Endothelial cell of umbilical vein (primary cell): Measurements from ENCODE around the gene INTU. TPM values are rescaled to one million over a fixed set of nuclear protein-coding genes. Genes with fewer than 3 reads are reported as not detected.

Experiments
- BruUV-seq: library from RNA; stranded (reverse); fragments of 400-500 nt; replicated peaks from 2 replicates; lab custom pipeline; 2021; lab: Mats Ljungman, UMichigan
- CTCF ChIA-PET: fragments of 300-600, 350-600 bp; sonication (Branson Sonifier 250); formaldehyde crosslinking; loops from one replicate; lab custom pipeline; 2021; ENCODE audit warnings: antibody characterized with exemption, inconsistent platforms; lab: Charles Lee
- POLR2A ChIA-PET: fragments of 300-600, 350-600 bp; sonication (Branson Sonifier 250); formaldehyde crosslinking; loops from one replicate; lab custom pipeline; 2021; ENCODE audit warnings: antibody characterized with exemption, inconsistent platforms; lab: Charles Lee
- DNase-seq: peaks from one replicate; pipeline ENCODE4 v3.0.0-alpha.2; 2011; ENCODE audit warnings: low read depth, low spot score
- FAIRE-seq: peaks from 2 replicates; lab custom pipeline; 2011; peaks lifted over from hg19 to GRCh38; lab: Jason Lieb, UNC
- H2AFZ ChIP-seq: 2 replicates; pipeline ENCODE4 v1.6.0; 2012; ENCODE audit warnings: low read depth, low read length, control low read depth, inconsistent platforms
- H3K27ac ChIP-seq: 2 replicates; pipeline ENCODE4 v1.5.1; 2011; ENCODE audit warnings: low read depth, mild to moderate bottlenecking, control low read depth, low read length, moderate library complexity; ENCODE audit not compliant: insufficient read depth
- H3K27me3 ChIP-seq, 2 experiments: 2 replicates each; pipeline versions ENCODE4 v1.6.0 to v1.6.1; 2011; ENCODE audit warnings: low read length in 2 of 2, mixed read lengths in 1 of 2; ENCODE audit not compliant: control insufficient read depth in 2 of 2, insufficient read depth in 2 of 2
- H3K36me3 ChIP-seq, 2 experiments: 2 replicates in 1 of 2; 3 replicates in 1 of 2; pipeline ENCODE4 v1.5.1; 2011; ENCODE audit warnings: low read length in 2 of 2, mild to moderate bottlenecking in 1 of 2, moderate library complexity in 1 of 2; ENCODE audit not compliant: control insufficient read depth in 2 of 2, insufficient read depth in 2 of 2; ENCODE audit errors: extremely low read depth in 1 of 2
- H3K4me1 ChIP-seq: 3 replicates; pipeline ENCODE4 v1.5.1; 2011; ENCODE audit warnings: mild to moderate bottlenecking, low read length; ENCODE audit not compliant: control insufficient read depth, insufficient read depth; ENCODE audit errors: extremely low read depth
- H3K4me2 ChIP-seq: 2 replicates; pipeline ENCODE4 v1.6.1; 2011; ENCODE audit warnings: low read length, control low read depth, mixed read lengths; ENCODE audit not compliant: insufficient read depth
- H3K4me3 ChIP-seq, 3 experiments: fragments of 200-600 bp in 1 of 3; sonication (generic), shearing (Covaris generic) in 1 of 3; replicated peaks in 1 of 3; 2 replicates each; pipeline ENCODE4 v1.5.1; 2011 to 2016; ENCODE audit warnings: control low read depth in 3 of 3, low read length in 3 of 3, mild to moderate bottlenecking in 2 of 3, inconsistent platforms in 1 of 3, low read depth in 1 of 3, moderate library complexity in 1 of 3; ENCODE audit not compliant: insufficient read depth in 1 of 3
- H3K79me2 ChIP-seq: 2 replicates; pipeline ENCODE4 v1.6.0; 2012; ENCODE audit warnings: low read length, inconsistent platforms; ENCODE audit not compliant: control insufficient read depth, insufficient read depth
- H3K9ac ChIP-seq: replicated peaks from 2 replicates; pipeline ENCODE3; 2011; ENCODE audit warnings: low read length, control low read depth; ENCODE audit not compliant: insufficient read depth; ENCODE audit errors: extremely low read depth
- H3K9me1 ChIP-seq: replicated peaks from 3 replicates; pipeline ENCODE4 v1.6.0; 2011; ENCODE audit warnings: mild to moderate bottlenecking, low read length; ENCODE audit not compliant: control insufficient read depth, insufficient read depth; ENCODE audit errors: extremely low read depth
- H3K9me3 ChIP-seq: replicated peaks from 2 replicates; pipeline ENCODE4 v1.5.1; 2012; ENCODE audit warnings: low read length, inconsistent platforms; ENCODE audit not compliant: control insufficient read depth, insufficient read depth
- H4K20me1 ChIP-seq: replicated peaks from 2 replicates; pipeline ENCODE3; 2011; ENCODE audit warnings: mild to moderate bottlenecking, low read length; ENCODE audit not compliant: control insufficient read depth, insufficient read depth; ENCODE audit errors: extremely low read depth
- FOS ChIP-seq: IDR thresholded peaks from 2 replicates; pipeline ENCODE4 v1.6.1; 2011; ENCODE audit warnings: mild to moderate bottlenecking, low read length, moderate library complexity, borderline replicate concordance; ENCODE audit not compliant: insufficient read depth
- GATA2 ChIP-seq: IDR thresholded peaks from 2 replicates; pipeline ENCODE4 v1.7.0; 2011; ENCODE audit warnings: low read depth, mild to moderate bottlenecking, moderate library complexity, mixed read lengths, low read length; ENCODE audit not compliant: insufficient read length, insufficient read depth
- JUN ChIP-seq: IDR thresholded peaks from 2 replicates; pipeline ENCODE4 v1.6.1; 2011; ENCODE audit warnings: borderline replicate concordance, low read depth; ENCODE audit not compliant: insufficient read length, insufficient read depth
- MYC ChIP-seq: IDR thresholded peaks from one replicate; pipeline ENCODE4 v1.6.1; 2011; ENCODE audit warnings: mild to moderate bottlenecking, low read depth, low read length
- POLR2AphosphoS5 ChIP-seq: IDR thresholded peaks from 2 replicates; pipeline ENCODE4 v1.6.1; 2012; ENCODE audit warnings: low read depth, mild to moderate bottlenecking, control low read depth, low read length, moderate library complexity; ENCODE audit not compliant: insufficient read depth
- dilution Hi-C: fragments of 300-500 bp; cut with MboI; formaldehyde crosslinking; loops from one replicate; pipeline ENCODE4 v1.15.0; 2019; ENCODE audit warnings: low sequenced_read_pairs; ENCODE audit not compliant: extremely low pct_ligation_motif_present
- intact Hi-C: fragments of 100-400 bp; cut with micrococcal nuclease; formaldehyde crosslinking; loops from one replicate; pipeline ENCODE4 v1.10.0; 2022
- polyA plus RNA-seq, 4 experiments: library from polyadenylated mRNA; depleted of rRNA in 3 of 4; stranded (reverse) in 3 of 4; unstranded in 1 of 4; fragments of >200 nt; gene quantifications; 2 replicates each; pipeline versions ENCODE4 v1.2.1 to v1.2.3, GENCODE V29; 2011 to 2012; ENCODE audit warnings: missing spikeins in 1 of 4
- total RNA-seq: library from RNA; stranded (reverse); gene quantifications from 2 replicates; pipeline ENCODE4 v1.2.3, GENCODE V29; 2021
- TF ChIP-seq, protein P1 (sequence below): IDR thresholded peaks from 2 replicates; pipeline ENCODE4 v1.6.1; 2011; ENCODE audit not compliant: insufficient read depth, insufficient read length

The INTU gene
- total and polyA plus RNA-seq, 2 donors (not counting 3 experiments of a cell fraction or from before 2014, with no cell fraction given) = 1.4 to 5.4 TPM

DNA sequence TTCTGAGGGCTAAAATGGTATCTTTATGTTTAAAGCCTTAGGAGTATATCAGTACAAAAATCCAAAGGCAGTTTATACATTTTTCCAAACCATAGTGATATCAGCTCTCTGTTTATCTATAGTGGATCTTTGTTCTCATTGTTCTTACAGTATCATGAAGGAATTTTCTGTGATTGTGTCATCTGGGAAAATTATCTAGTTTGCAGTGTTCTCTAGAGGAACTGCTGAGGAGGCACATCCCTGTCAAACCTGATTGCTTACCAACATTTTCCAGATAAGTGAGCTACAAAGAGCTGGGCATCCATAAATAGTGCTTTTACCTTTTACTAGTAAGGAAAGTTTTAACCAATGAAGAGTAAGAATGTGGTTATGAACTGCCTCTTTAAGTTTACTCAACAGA is 52.5 kb downstream of the INTU start:
- TF ChIP-seq GATA2 (peak; percentile 50), MYC (no peak), FOS (no peak), POLR2AphosphoS5 (no peak)
- TF ChIP-seq, protein P1, sequence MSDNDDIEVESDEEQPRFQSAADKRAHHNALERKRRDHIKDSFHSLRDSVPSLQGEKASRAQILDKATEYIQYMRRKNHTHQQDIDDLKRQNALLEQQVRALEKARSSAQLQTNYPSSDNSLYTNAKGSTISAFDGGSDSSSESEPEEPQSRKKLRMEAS = no peak
- H3K4me1 ChIP-seq = peaks cover 18% of the 10 kb centered on the region
- H3K4me2 ChIP-seq = peak overlapping the region; percentile 11
- no peaks in the 10 kb centered on the region for H3K9me3 ChIP-seq
- H3K79me2 ChIP-seq = no peaks in the 10 kb centered on the region
- dilution Hi-C loops (no loop called here), intact Hi-C loops (no loop called here)
- no TSS peak for BruUV-seq
- no peak overlapping the region for H3K27ac ChIP-seq
- no peaks in the 10 kb centered on the region for H3K36me3 ChIP-seq
- CTCF ChIA-PET = interaction anchor here (1.2 to 2.8 kb wide), 4 partner anchors 48 to 84 kb away, joined by 3 to 18 read pairs (median 8); partner anchors contain the start of gene INTU
- H2AFZ ChIP-seq = no peak overlapping the region
- H3K27me3 ChIP-seq = no peaks in the 10 kb centered on the region
- H3K9me1 ChIP-seq = no peaks in the 10 kb centered on the region
- H3K4me3 ChIP-seq = no peak overlapping the region
- no peaks in the 10 kb centered on the region for H4K20me1 ChIP-seq
- no peak for FAIRE-seq
- POLR2A ChIA-PET = no interaction called here
- no peak overlapping the region for H3K9ac ChIP-seq
- peak; percentile 17 for DNase-seq

DNA sequence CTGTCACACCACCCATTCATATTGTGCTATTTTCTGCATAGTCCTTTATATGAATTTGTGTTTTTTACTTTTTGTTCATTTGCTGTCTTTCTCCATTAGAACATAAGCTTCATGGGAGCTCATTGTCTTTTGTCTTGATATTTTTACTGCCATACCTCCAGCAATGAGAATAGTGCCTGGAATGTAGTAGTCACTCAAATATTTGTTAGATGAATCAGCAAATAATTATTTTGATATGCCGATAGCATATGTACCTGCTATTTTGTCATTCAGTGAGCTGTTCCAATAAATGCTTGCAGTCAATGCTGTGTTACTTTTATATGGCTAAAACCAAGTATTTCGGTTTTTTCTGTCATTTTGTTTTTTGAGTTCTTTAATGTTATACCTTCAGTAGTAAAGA is 53.9 kb downstream of the INTU start:
- TF ChIP-seq, protein P1 = no peak
- TF ChIP-seq POLR2AphosphoS5 (no peak), GATA2 (peak; percentile 48), MYC (no peak), FOS (peak; percentile 72), JUN (peak; percentile 71)
- no TSS peak for BruUV-seq
- intact Hi-C loops (no loop called here), dilution Hi-C loops (no loop called here)
- H3K4me1 ChIP-seq = peaks cover 18% of the 10 kb centered on the region
- no peaks in the 10 kb centered on the region for H4K20me1 ChIP-seq
- H3K4me2 ChIP-seq = peak overlapping the region; percentile 21
- H3K27me3 ChIP-seq = no peaks in the 10 kb centered on the region
- H3K9me3 ChIP-seq = no peaks in the 10 kb centered on the region
- H3K9me1 ChIP-seq = no peaks in the 10 kb centered on the region
- DNase-seq (peak; percentile 42), FAIRE-seq (peak; percentile 44)
- peak overlapping the region; percentile 57 for H3K27ac ChIP-seq
- peak overlapping the region; percentile 1 for H2AFZ ChIP-seq
- H3K4me3 ChIP-seq = no peak overlapping the region
- H3K9ac ChIP-seq = no peak overlapping the region
- H3K79me2 ChIP-seq = no peaks in the 10 kb centered on the region
- CTCF ChIA-PET = interaction anchor here (0.7 to 2.8 kb wide), 6 partner anchors 11 to 87 kb away, joined by 3 to 18 read pairs (median 4); no protein-coding TSS in a partner anchor
- POLR2A ChIA-PET = interaction anchor here (0.6 kb wide), 1 partner anchor 194 kb away, joined by 3 read pairs; the partner anchor contains the start of gene PLK4
- no peaks in the 10 kb centered on the region for H3K36me3 ChIP-seq
